Measurements from ENCODE around the gene FXYD2.
A peak's percentile ranks its signal among the peaks of the same experiment; 100 is the strongest.

The FXYD2 gene

DNA sequence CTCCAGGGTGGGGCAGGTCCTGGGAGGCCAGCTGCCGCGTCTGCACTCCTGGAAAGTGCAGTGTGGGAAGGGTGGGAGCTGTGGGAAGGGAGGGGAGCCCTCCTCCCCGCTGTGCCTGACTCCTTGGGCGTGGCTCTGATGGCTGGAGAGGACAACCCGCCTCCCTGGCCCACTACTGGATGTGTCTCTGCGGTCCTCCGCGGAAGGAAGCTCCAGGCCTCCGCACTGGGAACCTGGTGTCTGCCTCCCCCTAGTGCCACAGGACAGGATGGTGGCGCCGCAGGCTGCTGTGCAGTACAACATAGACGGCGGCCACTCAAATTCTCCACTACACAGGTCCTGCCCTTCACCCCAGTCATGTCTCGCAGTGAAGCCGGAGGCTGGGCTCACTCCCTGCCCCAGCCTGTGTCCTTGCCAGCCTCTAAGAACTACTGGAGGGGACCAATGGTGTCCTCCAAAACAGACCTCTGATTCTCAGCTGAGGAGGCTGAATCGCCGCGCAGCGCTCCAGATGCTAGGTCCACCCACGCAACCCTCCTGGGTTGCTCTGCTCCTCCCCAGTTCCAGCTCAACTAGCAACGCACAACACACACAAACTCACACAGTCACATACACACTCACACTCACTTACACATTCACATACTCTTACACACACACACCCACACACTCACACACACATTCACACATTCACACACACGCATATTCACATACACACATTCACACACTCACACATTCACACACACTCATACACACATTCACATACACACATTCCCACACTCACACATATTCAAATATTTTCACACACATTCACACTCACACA, 15.1 kb downstream of the FXYD2 start:
- Histone ChIP-seq H3K4me3 (ENCODE audit: extremely low read depth, insufficient read depth, low read length, poor library complexity, severe bottlenecking) (no peak overlapping the region), H3K27ac (ENCODE audit: low read depth, low read length, severe bottlenecking) (no peak overlapping the region), H3K36me3 (ENCODE audit: control insufficient read depth, insufficient read depth, low read length) (no peaks in the 10 kb centered on the region), H3K4me1 (ENCODE audit: control insufficient read depth, insufficient read depth, low read length, poor library complexity, severe bottlenecking) (peaks cover 3% of the 10 kb centered on the region), H3K9me3 (ENCODE audit: control insufficient read depth, low read length) (no peaks in the 10 kb centered on the region)
- 60% methylated on average over 15 to 19 of the region's 22 CpGs for WGBS, 2 experiments (ENCODE audit: insufficient coverage in 2 of 2)

DNA sequence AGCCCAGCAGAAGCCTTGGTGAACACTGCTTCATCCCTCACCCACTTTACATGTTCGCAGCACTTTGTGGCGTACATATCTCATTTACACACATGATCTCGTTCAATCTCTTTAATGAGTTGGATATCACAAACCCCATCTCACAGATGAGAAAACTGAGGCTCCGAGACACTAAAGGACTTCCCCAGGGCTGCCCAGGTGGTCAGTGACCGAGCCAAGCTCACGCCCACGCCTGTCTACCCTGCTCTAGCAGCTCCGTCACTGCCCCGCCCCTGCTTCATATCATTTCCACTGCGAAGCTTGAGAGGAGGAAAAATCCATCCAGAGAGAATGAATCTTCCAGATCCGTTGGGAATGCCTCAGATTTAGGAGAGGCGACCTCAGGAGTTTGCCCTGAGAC, 15.8 kb downstream of the FXYD2 start:
- H3K4me1 ChIP-seq (ENCODE audit: control insufficient read depth, insufficient read depth, low read length, poor library complexity, severe bottlenecking) = peaks cover 3% of the 10 kb centered on the region
- H3K36me3 ChIP-seq (ENCODE audit: control insufficient read depth, insufficient read depth, low read length) = no peaks in the 10 kb centered on the region
- no peak overlapping the region for H3K27ac ChIP-seq (ENCODE audit: low read depth, low read length, severe bottlenecking)
- no peaks in the 10 kb centered on the region for H3K9me3 ChIP-seq (ENCODE audit: control insufficient read depth, low read length)
- no peak overlapping the region for H3K4me3 ChIP-seq (ENCODE audit: extremely low read depth, insufficient read depth, low read length, poor library complexity, severe bottlenecking)
- 89 to 91% methylated on average over 5 to 12 of the region's 12 CpGs for WGBS, 2 experiments (ENCODE audit: insufficient coverage in 2 of 2)

DNA sequence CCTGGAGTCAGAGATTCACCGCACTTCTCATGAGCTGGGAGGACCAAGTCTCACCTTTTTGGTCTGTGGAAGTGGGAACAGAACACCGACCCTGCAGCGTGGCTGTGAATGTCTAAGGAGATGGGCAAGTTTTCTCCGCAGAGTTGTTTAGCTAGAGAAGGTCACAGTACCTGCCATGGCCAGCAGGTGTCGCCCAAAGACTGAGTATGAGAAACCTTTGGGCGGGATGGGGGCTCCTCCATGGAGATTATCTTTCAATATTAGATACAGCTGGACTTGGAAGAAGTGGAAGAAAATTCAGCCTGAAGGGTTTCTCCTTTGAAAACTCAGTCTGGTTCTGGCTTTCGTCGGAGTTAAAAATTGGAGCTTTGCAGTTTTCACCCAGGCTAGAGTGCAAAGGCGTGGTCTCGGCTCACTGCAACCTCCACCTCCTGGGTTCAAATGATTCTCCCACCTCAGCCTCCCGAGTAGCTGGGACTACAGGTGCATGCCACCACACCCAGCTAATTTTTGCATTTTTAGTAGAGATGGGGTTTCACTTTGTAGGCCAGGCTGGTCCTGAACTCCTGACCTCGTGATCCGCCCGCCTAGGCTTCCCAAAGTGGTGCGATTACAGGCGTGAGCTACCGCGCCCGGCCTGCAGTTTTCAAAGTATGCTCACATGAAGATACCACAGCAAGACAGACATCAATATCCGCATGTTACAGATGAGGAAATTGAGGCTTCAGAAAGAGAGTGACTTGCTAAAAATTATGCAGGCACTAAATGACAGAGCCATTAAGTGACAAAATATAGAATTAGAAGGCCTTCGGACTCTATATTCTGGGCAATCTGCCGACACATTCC, 16.8 kb downstream of the FXYD2 start:
- peaks cover 3% of the 10 kb centered on the region for H3K4me1 ChIP-seq (ENCODE audit: control insufficient read depth, insufficient read depth, low read length, poor library complexity, severe bottlenecking)
- H3K36me3 ChIP-seq (ENCODE audit: control insufficient read depth, insufficient read depth, low read length) = no peaks in the 10 kb centered on the region
- H3K27ac ChIP-seq (ENCODE audit: low read depth, low read length, severe bottlenecking) = no peak overlapping the region
- no peak overlapping the region for H3K4me3 ChIP-seq (ENCODE audit: extremely low read depth, insufficient read depth, low read length, poor library complexity, severe bottlenecking)
- WGBS, 2 experiments (ENCODE audit: insufficient coverage in 2 of 2) = 46 to 71% methylated on average over 11 to 21 of the region's 22 CpGs
- H3K9me3 ChIP-seq (ENCODE audit: control insufficient read depth, low read length) = no peaks in the 10 kb centered on the region

DNA sequence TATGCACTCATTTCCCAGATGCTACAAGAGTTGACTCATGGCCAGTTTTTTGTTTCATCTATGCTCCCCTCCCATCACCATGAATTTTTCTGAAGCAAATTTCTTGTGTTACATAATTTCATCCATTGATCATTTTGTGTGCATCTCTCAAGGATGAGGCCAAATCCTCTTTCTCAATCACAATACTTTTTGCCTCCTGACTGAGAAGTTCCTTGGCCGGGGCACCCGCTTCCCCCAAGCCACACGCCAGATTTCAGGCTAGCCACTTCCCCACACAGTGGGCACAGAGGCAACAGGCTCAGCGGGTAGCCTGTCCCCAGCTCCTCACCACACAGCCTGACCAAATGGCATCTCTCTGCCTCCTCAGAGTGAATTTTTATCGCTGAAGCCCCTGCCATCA, 17.7 kb downstream of the FXYD2 start:
- Histone ChIP-seq H3K4me3 (ENCODE audit: extremely low read depth, insufficient read depth, low read length, poor library complexity, severe bottlenecking) (no peak overlapping the region), H3K36me3 (ENCODE audit: control insufficient read depth, insufficient read depth, low read length) (no peaks in the 10 kb centered on the region), H3K9me3 (ENCODE audit: control insufficient read depth, low read length) (no peaks in the 10 kb centered on the region), H3K27ac (ENCODE audit: low read depth, low read length, severe bottlenecking) (no peak overlapping the region), H3K4me1 (ENCODE audit: control insufficient read depth, insufficient read depth, low read length, poor library complexity, severe bottlenecking) (peaks cover 3% of the 10 kb centered on the region)
- WGBS, 2 experiments (ENCODE audit: insufficient coverage in 2 of 2) = 96 to 97% methylated on average over 3 to 5 of the region's 5 CpGs

DNA sequence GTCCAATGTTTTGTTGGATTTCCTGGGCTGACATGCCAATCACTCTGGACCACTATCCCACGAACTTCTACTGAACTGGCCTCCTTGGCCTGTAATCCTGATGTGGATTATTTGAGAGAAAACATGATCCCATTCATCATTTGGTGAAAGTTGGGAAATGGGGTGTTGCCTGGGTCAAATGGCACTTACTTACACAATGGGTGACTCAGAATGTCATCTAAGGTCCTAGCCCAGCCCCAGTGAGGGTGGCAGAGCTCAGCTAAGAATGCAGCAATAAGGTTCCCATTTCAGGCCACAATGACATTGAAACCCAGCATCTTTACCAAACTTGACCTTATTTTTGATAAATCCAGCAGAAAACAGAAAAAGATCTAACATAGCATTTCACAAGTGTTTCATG, 19.5 kb downstream of the FXYD2 start:
- Histone ChIP-seq H3K36me3 (ENCODE audit: control insufficient read depth, insufficient read depth, low read length) (no peaks in the 10 kb centered on the region), H3K9me3 (ENCODE audit: control insufficient read depth, low read length) (no peaks in the 10 kb centered on the region)
- 50 to 57% methylated on average over 1 of the region's 1 CpG for WGBS, 2 experiments (ENCODE audit: insufficient coverage in 2 of 2)

GRCh38 chr11:117803896-117804295, 20.6 kb downstream of the FXYD2 start:
- H3K4me3 ChIP-seq (ENCODE audit: extremely low read depth, insufficient read depth, low read length, poor library complexity, severe bottlenecking) = no peak overlapping the region
- no peak overlapping the region for H3K27ac ChIP-seq (ENCODE audit: low read depth, low read length, severe bottlenecking)
- H3K9me3 ChIP-seq (ENCODE audit: control insufficient read depth, low read length) = no peaks in the 10 kb centered on the region
- H3K36me3 ChIP-seq (ENCODE audit: control insufficient read depth, insufficient read depth, low read length) = no peaks in the 10 kb centered on the region
- 87 to 88% methylated on average over 8 of the region's 8 CpGs for WGBS, 2 experiments (ENCODE audit: insufficient coverage in 2 of 2)
- no peaks in the 10 kb centered on the region for H3K4me1 ChIP-seq (ENCODE audit: control insufficient read depth, insufficient read depth, low read length, poor library complexity, severe bottlenecking)

More for the DNA sequence above, 19.5 kb downstream of the FXYD2 start:
- H3K27ac ChIP-seq (ENCODE audit: low read depth, low read length, severe bottlenecking) = no peak overlapping the region
- no peak overlapping the region for H3K4me3 ChIP-seq (ENCODE audit: extremely low read depth, insufficient read depth, low read length, poor library complexity, severe bottlenecking)
- peaks cover 3% of the 10 kb centered on the region for H3K4me1 ChIP-seq (ENCODE audit: control insufficient read depth, insufficient read depth, low read length, poor library complexity, severe bottlenecking)

DNA sequence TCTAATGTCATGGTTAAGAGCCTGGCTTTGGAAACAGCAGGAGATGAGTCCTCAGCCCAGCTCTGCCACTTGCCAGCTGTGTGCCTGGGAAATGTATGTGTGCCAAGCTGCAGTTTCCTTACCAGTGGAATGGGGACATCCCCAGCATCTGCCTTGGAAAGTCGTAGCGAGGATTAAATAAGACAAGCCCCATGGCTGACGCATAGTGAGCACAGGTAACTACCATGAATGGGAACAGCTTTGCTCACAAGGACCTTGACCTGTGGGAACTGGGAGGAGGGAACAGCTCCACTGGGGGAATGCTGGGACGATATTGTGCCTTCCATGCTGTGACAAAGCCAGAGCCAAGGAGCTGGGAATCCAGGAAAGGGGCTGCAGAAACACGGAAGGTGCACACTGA, 24.9 kb downstream of the FXYD2 start:
- WGBS, 2 experiments (ENCODE audit: insufficient coverage in 2 of 2) = 69 to 79% methylated on average over 5 of the region's 5 CpGs
- no peaks in the 10 kb centered on the region for H3K9me3 ChIP-seq (ENCODE audit: control insufficient read depth, low read length)
- H3K36me3 ChIP-seq (ENCODE audit: control insufficient read depth, insufficient read depth, low read length) = no peaks in the 10 kb centered on the region
- H3K27ac ChIP-seq (ENCODE audit: low read depth, low read length, severe bottlenecking) = no peak overlapping the region
- H3K4me1 ChIP-seq (ENCODE audit: control insufficient read depth, insufficient read depth, low read length, poor library complexity, severe bottlenecking) = peaks cover 10% of the 10 kb centered on the region
- H3K4me3 ChIP-seq (ENCODE audit: extremely low read depth, insufficient read depth, low read length, poor library complexity, severe bottlenecking) = no peak overlapping the region

DNA sequence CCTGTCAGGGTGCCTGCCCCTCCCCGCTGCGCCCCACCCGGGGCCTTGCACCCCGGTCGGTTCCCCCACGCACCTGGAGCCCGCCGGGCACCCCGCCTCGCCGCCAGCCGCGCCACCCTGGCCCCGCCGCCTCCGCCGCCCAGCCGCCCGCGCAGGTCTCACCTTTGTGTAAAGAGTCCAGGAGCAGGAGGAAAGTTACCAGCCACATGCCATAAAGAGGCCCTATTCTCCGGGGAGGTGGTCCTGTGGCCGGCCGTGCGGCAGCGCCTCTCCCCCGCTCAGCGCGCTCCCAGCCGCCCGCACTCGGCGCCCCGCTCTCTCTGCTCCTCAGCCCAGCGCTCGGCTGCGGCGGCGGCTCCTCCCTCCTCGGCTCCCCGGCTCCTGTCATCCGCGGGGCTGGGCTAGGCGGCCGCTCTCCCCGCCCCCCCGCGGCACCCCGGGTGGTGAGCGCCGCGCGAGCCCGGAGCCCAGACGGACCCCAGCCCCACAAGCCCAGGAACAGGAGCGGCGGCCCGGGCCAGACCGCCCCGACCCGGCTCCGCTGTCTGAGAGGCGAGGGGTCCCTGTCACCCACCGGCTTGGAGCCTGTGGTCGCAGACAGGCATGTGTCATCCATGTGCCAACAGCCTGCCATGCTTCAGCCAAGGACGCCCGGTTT, 27.5 kb downstream of the FXYD2 start, which contains the start of gene DSCAML1:
TSS of gene DSCAML1 (minus strand) at position 345 of the 658 bp plus-strand sequence. CDS start at position 208, 137 bp downstream.
- no peaks in the 10 kb centered on the region for H3K9me3 ChIP-seq (ENCODE audit: control insufficient read depth, low read length)
- no peaks in the 10 kb centered on the region for H3K36me3 ChIP-seq (ENCODE audit: control insufficient read depth, insufficient read depth, low read length)
- H3K27ac ChIP-seq (ENCODE audit: low read depth, low read length, severe bottlenecking) = no peak within 1 kb of the TSS
- peak within 1 kb of the TSS; percentile 8 for H3K4me3 ChIP-seq (ENCODE audit: extremely low read depth, insufficient read depth, low read length, poor library complexity, severe bottlenecking)
- 2 to 3% methylated on average over 49 to 51 of the region's 66 CpGs for WGBS, 2 experiments (ENCODE audit: insufficient coverage in 2 of 2)
- H3K4me1 ChIP-seq (ENCODE audit: control insufficient read depth, insufficient read depth, low read length, poor library complexity, severe bottlenecking) = peaks cover 10% of the 10 kb centered on the region

DNA sequence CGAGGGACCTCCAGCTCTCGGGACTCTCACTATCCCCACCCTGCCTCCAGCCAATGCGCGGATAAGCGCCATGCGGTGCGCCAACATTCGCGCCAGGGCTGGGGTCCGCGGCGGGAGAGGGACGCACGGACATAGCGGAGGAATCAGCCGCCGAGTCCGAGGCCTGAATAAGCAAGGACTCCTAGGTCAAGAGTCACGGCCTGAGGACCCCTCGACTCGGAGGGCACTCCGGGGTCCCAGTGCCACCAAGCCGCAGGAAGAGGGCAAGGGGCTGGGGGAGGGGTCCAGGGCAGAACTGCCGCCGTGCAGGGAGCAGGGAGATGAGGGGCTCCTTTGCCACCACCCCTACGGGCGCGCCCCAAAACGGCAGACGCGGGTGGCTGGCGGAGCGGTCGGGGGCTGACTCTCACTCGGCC, 28.1 kb downstream of the FXYD2 start:
- Histone ChIP-seq H3K27ac (ENCODE audit: low read depth, low read length, severe bottlenecking) (no peak overlapping the region), H3K4me3 (ENCODE audit: extremely low read depth, insufficient read depth, low read length, poor library complexity, severe bottlenecking) (no peak overlapping the region), H3K36me3 (ENCODE audit: control insufficient read depth, insufficient read depth, low read length) (no peaks in the 10 kb centered on the region), H3K9me3 (ENCODE audit: control insufficient read depth, low read length) (no peaks in the 10 kb centered on the region), H3K4me1 (ENCODE audit: control insufficient read depth, insufficient read depth, low read length, poor library complexity, severe bottlenecking) (peaks cover 10% of the 10 kb centered on the region)
- 1 to 3% methylated on average over 20 of the region's 35 CpGs for WGBS, 2 experiments (ENCODE audit: insufficient coverage in 2 of 2)

DNA sequence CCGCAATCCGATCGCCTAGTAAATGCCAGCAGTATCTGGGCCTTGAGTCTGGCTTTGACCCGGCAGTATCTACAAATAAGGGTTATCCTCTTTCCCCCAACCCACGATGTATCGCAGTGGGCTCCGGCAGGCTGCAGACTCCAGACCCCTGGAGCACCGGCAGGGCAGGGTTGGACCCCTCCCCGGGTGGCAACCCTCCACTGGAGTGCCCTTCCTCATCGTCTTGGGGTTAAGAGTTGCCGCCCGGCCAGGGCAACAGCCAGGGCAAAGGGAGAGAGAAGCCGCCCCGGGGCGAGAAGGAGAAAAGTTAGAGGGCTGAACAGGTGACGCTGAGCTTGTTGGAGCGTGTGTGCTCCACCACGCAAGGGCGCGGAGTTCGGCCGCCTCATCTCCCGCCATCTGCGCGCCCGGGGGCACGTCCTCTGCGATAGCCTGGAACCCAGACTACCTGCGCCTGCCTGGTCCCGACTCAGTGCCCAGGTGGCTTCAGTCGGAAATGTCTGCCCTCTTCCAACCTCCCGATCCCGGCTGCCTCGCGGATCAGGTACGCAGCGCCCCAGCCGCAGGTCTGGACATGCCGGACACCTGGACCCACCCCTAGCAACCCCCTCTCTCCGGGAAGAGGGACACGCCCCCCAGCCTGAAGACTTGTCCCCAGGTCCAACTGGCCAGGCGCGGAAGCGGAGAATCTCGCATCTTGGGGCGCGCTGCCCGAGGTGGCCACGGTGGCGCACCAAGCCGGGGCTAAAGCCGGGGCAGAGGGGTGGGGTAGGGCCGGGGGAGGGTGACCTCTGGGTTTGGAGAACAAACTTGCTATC, 28.7 kb downstream of the FXYD2 start:
- Histone ChIP-seq H3K36me3 (ENCODE audit: control insufficient read depth, insufficient read depth, low read length) (no peaks in the 10 kb centered on the region), H3K27ac (ENCODE audit: low read depth, low read length, severe bottlenecking) (no peak overlapping the region), H3K9me3 (ENCODE audit: control insufficient read depth, low read length) (no peaks in the 10 kb centered on the region), H3K4me1 (ENCODE audit: control insufficient read depth, insufficient read depth, low read length, poor library complexity, severe bottlenecking) (peaks cover 10% of the 10 kb centered on the region), H3K4me3 (ENCODE audit: extremely low read depth, insufficient read depth, low read length, poor library complexity, severe bottlenecking) (no peak overlapping the region)
- 8 to 10% methylated on average over 38 to 40 of the region's 53 CpGs for WGBS, 2 experiments (ENCODE audit: insufficient coverage in 2 of 2)

Data from mesodermal cell (in vitro differentiated cells).